ENCODE results near the gene GABARAPL2.
A peak's percentile ranks its signal among the peaks of the same experiment; 100 is the strongest.
"Not testable (repeated sequence)": the region's sequence is repeated elsewhere in the genome, so short reads cannot be mapped to it uniquely, and the experiment has no call there.

The GABARAPL2 gene

GRCh38 chr16:75541236-75541635 is 24.9 kb upstream of the GABARAPL2 start:
- no peak for TF ChIP-seq CTCF (IDR thresholded peaks at IDR 0.05; ENCODE audit: low read depth, low read length)
- DNase-seq (ENCODE audit: extremely low read depth, low read depth) = no peak

- not testable (repeated sequence) for DNase-seq (ENCODE audit: extremely low read depth, low read depth)
These were observed 23.7 kb upstream of the GABARAPL2 start for GRCh38 chr16:75542462-75542861.

GRCh38 chr16:75545879-75546278 is 20.3 kb upstream of the GABARAPL2 start:
- DNase-seq (ENCODE audit: extremely low read depth, low read depth) = not testable (repeated sequence)

GRCh38 chr16:75546293-75546692 is 19.9 kb upstream of the GABARAPL2 start:
- no peak for TF ChIP-seq CTCF (IDR thresholded peaks at IDR 0.05; ENCODE audit: low read depth, low read length)
- DNase-seq (ENCODE audit: extremely low read depth, low read depth) = no peak

GRCh38 chr16:75548456-75548855 is 17.7 kb upstream of the GABARAPL2 start:
- DNase-seq (ENCODE audit: extremely low read depth, low read depth) = not testable (repeated sequence)

GRCh38 chr16:75550211-75550662 is 15.9 kb upstream of the GABARAPL2 start:
- TF ChIP-seq CTCF (IDR thresholded peaks at IDR 0.05; ENCODE audit: low read depth, low read length) = peak; percentile 35
- no peak for DNase-seq (ENCODE audit: extremely low read depth, low read depth)

GRCh38 chr16:75552951-75553350 is 13.2 kb upstream of the GABARAPL2 start:
- DNase-seq (ENCODE audit: extremely low read depth, low read depth) = no peak
- no peak for TF ChIP-seq CTCF (IDR thresholded peaks at IDR 0.05; ENCODE audit: low read depth, low read length)

GRCh38 chr16:75555213-75555706 is 10.9 kb upstream of the GABARAPL2 start:
- DNase-seq (ENCODE audit: extremely low read depth, low read depth) = peak; percentile 55
- no peak for TF ChIP-seq CTCF (IDR thresholded peaks at IDR 0.05; ENCODE audit: low read depth, low read length)

GRCh38 chr16:75555707-75556430 is 10.3 kb upstream of the GABARAPL2 start, which contains the start of gene TMEM231:
TMEM231 (minus strand) TSS chr16:75556252; CDS start chr16:75556209, 43 bp downstream.
- DNase-seq (ENCODE audit: extremely low read depth, low read depth) = peak; percentile 66
- no peak for TF ChIP-seq CTCF (IDR thresholded peaks at IDR 0.05; ENCODE audit: low read depth, low read length)

Measured in AG09319 (cell line).